Esophagus muscularis mucosa (tissue), 4 donors: Measurements from ENCODE around the gene TNFAIP8L1.

Source experiments
- CTCF ChIP-seq, 3 experiments: fragments of 200-600 bp in 2 of 3; fragments of 450-650 bp in 1 of 3; sonication (generic) in 2 of 3; IDR thresholded peaks; one replicate each; pipeline ENCODE4 v1.5.1; 2017 to 2019; ENCODE audit warnings: antibody characterized with exemption in 3 of 3, mild to moderate bottlenecking in 2 of 3, moderate library complexity in 1 of 3
- EP300 ChIP-seq: sonication (generic); formaldehyde crosslinking; IDR thresholded peaks from one replicate; pipeline ENCODE4 v1.6.1; 2017; ENCODE audit warnings: antibody characterized with exemption
- POLR2A ChIP-seq: fragments of 450-650 bp; IDR thresholded peaks from one replicate; pipeline ENCODE4 v1.6.1; 2017; ENCODE audit warnings: antibody characterized with exemption, moderate library complexity, mild to moderate bottlenecking, low read depth
- POLR2AphosphoS5 ChIP-seq, 2 donors: sonication (generic); formaldehyde crosslinking; IDR thresholded peaks; one replicate each; pipeline ENCODE4 v1.6.1; 2017; ENCODE audit warnings: antibody characterized with exemption in 2 of 2

GRCh38 chr19:4684312-4685095 is 45.2 kb downstream of the TNFAIP8L1 start:
- TF ChIP-seq POLR2AphosphoS5 (IDR thresholded peaks at IDR 0.05), result no peak
- no peak for TF ChIP-seq CTCF (IDR thresholded peaks at IDR 0.05)
- no peak for TF ChIP-seq POLR2A
- no peak for TF ChIP-seq EP300
